HL-60 (cell line): Measurements from ENCODE around the gene RAB8B.
A peak's percentile ranks its signal among the peaks of the same experiment; 100 is the strongest.

Experiments
- DNase-seq, 2 experiments: peaks; one replicate each; pipeline ENCODE4 v3.0.0-alpha.2; 2010 to 2020; ENCODE audit warnings: low read depth in 1 of 2, low spot score in 1 of 2
- H3K27ac ChIP-seq: fragments of 250-450 bp; sonication (Bioruptor Pico); replicated peaks from 2 replicates; pipeline ENCODE4 v1.5.1; 2020; ENCODE audit warnings: mild to moderate bottlenecking, moderate library complexity
- H3K27me3 ChIP-seq: fragments of 250-450 bp; sonication (Bioruptor Pico); 2 replicates; pipeline ENCODE4 v1.5.1; 2021; ENCODE audit warnings: mild to moderate bottlenecking, moderate library complexity; ENCODE audit not compliant: insufficient read depth, poor library complexity, severe bottlenecking
- H3K4me3 ChIP-seq: replicated peaks from 2 replicates; pipeline ENCODE4 v1.5.1; 2011; ENCODE audit warnings: mild to moderate bottlenecking, control low read depth, low read length; ENCODE audit not compliant: insufficient read depth
- CTCF ChIP-seq: IDR thresholded peaks from one replicate; pipeline ENCODE4 v1.5.1; 2011; ENCODE audit warnings: low read length, control low read depth, inconsistent platforms; ENCODE audit not compliant: insufficient read depth
- GABPA ChIP-seq: IDR thresholded peaks from 2 replicates; pipeline ENCODE4 v1.6.1; 2012; ENCODE audit warnings: low read depth
- POLR2AphosphoS5 ChIP-seq: IDR thresholded peaks from 2 replicates; pipeline ENCODE4 v1.6.1; 2012; ENCODE audit warnings: low read depth
- REST ChIP-seq: IDR thresholded peaks from 2 replicates; pipeline ENCODE4 v1.6.1; 2012; ENCODE audit warnings: low read depth; ENCODE audit not compliant: insufficient replicate concordance
- SPI1 ChIP-seq: IDR thresholded peaks from 2 replicates; pipeline ENCODE4 v1.6.1; 2012; ENCODE audit warnings: low read depth, mild to moderate bottlenecking, borderline replicate concordance

RAB8B gene

GRCh38 chr15:63200464-63201249 lies 11.3 kb downstream of the RAB8B start:
- no peak for DNase-seq
- TF ChIP-seq CTCF (no peak), GABPA (no peak), REST (no peak), POLR2AphosphoS5 (no peak), SPI1 (no peak)
- no peaks in the 10 kb centered on the region for H3K27me3 ChIP-seq
- H3K4me3 ChIP-seq: no peak overlapping the region
- H3K27ac ChIP-seq: no peak overlapping the region

- Histone ChIP-seq H3K27me3 (no peaks in the 10 kb centered on the region), H3K4me3 (no peak overlapping the region), H3K27ac (no peak overlapping the region)
- TF ChIP-seq GABPA: no peak
- TF ChIP-seq SPI1: no peak
- TF ChIP-seq POLR2AphosphoS5: no peak
- no peak for TF ChIP-seq REST
- no peak for DNase-seq
Observed at GRCh38 chr15:63202861-63203260, 13.5 kb downstream of the RAB8B start.

DNA sequence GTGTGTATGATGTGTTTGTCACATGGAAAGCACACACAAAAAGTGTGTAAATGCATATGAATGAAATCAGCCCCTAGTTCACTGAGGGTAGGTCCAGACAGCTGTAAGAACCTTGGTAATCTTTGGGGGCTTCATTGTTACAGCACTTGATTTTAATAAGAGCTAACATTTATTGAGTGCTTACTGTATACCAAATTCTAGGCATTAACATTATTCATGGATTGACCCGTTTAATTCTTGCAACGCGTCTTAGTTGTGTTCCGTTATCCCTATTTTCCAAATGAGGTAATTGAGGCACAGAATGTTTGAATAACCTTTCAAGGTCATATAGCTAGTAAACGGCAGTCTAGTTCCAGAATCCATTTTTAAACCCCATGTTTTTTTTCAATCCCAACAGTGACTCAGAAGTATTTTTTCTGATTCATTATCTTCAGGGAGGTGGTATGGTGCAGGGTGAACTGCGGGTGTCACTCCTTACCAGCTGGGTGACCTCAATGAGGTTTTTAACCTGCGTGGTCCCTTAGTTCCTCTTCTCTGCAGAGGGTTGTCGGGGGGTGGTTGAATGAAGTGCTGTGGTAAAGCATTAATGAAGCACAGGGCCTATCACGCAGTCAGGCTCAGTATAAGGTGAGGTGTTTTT lies 14.2 kb downstream of the RAB8B start:
- Histone ChIP-seq H3K27ac (no peak overlapping the region), H3K27me3 (no peaks in the 10 kb centered on the region), H3K4me3 (no peak overlapping the region)
- peak; percentile 69 to 79 for DNase-seq
- TF ChIP-seq SPI1: no peak
- no peak for TF ChIP-seq GABPA
- no peak for TF ChIP-seq REST
- TF ChIP-seq CTCF: no peak
- TF ChIP-seq POLR2AphosphoS5: no peak
